HG03135 (cell line): ENCODE measurements around the gene MTHFR.

ENCODE experiments used
- ATAC-seq: cut with Tn5 transposase; IDR thresholded peaks from one replicate; pipeline ENCODE4 v1.9.1; 2021; ENCODE audit warnings: mild to moderate bottlenecking, moderate library complexity; ENCODE audit not compliant: unreplicated experiment

The MTHFR gene

DNA sequence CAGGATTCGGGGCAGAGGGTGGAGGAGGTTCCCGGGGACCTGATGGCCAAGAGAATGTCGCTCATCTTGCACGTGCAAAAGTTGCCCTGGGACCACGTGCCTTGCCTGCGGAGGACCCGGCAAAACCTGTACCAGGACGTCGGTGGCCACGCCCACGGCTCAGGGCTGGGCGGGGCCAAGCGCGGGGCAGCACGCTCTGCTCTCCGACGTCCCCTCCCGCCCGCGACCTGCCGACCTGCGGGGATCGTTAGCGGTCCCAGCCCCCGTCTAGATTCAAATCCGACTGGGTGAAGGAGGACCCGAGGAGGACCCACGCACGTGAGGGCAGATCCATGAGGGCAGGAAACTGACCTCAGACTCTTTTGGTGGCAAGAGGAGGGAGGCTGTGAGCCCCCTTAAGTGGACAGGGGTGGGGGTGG, 43.8 kb downstream of the MTHFR start, which contains the start of gene C1orf167:
Gene C1orf167, plus strand, starts transcription at position 206 of the 419 bp plus-strand sequence. CDS start 2,208 bp downstream, outside the sequence.
- no peak for ATAC-seq

GRCh38 chr1:11761285-11761684, 44.5 kb downstream of the MTHFR start:
- ATAC-seq, result no peak

DNA sequence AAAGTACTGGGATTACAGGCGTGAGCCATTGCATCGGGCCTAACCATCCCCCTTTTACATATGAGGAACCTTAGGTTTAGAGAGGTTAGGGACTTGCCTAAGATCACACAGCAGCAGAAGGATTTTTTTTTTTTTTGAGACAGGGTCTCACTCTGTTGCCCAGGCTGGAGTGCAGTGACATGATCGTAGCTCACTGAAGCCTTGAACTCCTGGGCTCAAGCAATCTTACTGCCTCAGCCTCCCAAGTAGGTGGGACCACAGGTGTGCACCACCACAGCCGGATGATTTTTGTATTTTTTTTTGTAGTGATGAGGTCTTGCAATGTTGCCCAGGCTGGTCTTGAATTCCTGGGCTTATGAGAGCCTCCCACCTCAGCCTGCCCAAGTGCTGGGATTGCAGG, 46.0 kb downstream of the MTHFR start:
- no peak for ATAC-seq

- no peak for ATAC-seq
These were observed 48.7 kb downstream of the MTHFR start for GRCh38 chr1:11757047-11757446.

GRCh38 chr1:11753555-11754208, 52.1 kb downstream of the MTHFR start:
- ATAC-seq, result no peak

DNA sequence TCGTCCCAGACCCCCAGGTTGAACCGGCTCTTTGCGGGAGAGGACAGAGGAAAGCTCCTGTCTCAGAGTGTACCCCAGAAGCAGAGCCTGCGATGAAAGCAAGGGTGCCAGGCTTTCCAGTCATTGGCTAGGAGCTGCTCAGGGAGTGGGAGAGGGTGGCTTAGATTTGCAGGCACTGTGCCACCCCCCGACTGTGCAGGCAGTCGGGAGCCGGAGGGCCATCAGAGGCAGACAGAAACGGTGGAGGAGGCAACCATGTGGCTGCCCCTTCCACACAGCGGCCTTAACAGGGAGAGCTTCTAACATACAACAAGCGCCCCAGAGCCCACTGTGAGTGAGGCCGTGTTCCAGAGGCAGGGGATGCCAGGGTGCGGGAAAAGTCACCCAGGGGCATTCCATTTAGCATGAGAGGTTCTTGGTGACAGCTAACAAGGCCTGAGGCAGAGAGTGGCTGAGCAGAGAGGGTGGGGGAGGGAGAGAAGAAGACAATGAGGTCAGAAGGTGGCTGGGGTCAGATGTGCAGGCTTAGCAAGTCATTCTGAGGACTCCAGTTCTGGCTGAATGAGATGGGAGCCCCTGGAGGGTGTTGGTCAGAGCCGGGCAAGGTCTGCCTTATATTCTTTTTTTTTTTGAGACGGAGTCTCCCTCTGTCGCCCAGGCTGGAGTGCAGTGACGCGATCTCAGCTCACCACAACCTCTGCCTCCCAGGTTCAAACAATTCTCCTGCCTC, 53.2 kb downstream of the MTHFR start:
- no peak for ATAC-seq

GRCh38 chr1:11751087-11751486, 54.7 kb downstream of the MTHFR start:
- no peak for ATAC-seq

GRCh38 chr1:11749996-11750395, 55.8 kb downstream of the MTHFR start:
- ATAC-seq, result no peak

GRCh38 chr1:11749203-11749689, 56.5 kb downstream of the MTHFR start:
- no peak for ATAC-seq

- no peak for ATAC-seq
These were observed 57.2 kb downstream of the MTHFR start for GRCh38 chr1:11748294-11749202.

GRCh38 chr1:11746795-11747487, 58.8 kb downstream of the MTHFR start:
- ATAC-seq, result no peak

DNA sequence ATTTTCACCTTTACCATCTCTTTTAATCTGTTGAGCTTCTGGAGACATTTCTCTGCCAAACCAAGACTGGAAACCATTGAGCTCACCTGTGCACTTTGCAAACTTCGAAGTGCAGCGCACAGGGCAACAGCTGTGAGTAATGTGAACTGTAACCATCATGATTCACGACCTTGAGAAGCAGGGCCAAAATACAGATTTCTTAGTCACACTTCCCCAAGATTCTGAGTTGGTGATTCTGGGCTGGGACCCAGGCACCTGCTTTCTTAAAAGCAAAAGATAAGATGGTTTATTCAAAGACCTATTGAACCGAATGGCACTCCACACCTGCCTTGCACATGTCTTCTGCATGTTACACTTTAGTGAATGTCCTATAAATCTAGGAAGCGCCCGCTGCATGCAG, 59.7 kb downstream of the MTHFR start:
- ATAC-seq, result no peak

DNA sequence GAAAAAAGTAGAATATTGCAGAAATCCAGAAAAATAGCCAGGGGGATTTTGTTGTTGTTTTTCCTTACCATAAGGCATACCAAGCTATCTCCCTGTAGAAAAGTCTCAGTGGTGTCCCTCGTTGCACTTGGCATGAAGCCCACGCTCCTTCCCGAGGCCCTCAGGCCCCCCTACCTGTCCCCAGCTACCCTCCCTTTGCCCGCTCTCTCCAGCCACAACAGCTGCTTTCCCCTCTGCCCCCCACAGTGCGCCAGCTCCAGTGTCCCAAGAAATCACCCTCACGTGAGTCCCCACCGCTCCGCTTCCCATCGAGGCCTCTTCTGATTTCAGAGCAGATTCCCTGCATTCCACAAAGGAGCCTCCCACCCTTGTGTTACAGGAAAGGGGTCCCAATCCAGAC, 61.5 kb downstream of the MTHFR start:
- no peak for ATAC-seq

DNA sequence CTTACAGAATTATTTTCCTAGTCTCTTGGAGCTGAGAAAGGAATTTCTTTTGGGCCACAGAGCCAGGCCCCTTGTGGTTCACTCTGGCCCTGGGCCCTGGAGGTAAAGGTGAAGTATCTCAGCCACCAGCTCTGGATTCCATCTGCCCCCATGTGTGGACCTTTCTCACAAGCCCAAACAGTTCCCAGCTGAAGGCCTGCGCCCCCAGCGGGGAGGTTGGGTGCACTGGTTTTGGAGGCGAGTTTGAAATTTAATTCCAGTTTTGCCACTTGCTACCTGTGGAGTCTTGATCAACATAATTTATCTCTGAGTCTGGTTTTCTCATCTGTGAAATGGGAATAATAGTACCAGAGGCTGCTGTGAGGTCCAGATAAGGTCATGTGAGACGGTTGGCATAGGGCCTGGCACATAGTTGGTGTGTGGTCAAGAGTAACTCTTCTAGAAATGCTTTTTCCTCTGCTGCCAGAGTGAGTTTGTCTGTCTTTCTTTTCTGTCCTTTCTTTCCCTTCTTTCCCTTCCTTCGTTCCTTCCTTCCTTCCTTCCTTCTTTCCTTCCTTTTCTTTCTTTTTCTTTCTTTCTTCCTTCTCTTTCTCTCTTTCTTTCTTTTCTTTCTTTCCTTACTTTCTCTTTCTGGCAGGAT, 63.7 kb downstream of the MTHFR start:
- ATAC-seq, result no peak

- no peak for ATAC-seq
These were observed 64.3 kb downstream of the MTHFR start for GRCh38 chr1:11741482-11741881.

DNA sequence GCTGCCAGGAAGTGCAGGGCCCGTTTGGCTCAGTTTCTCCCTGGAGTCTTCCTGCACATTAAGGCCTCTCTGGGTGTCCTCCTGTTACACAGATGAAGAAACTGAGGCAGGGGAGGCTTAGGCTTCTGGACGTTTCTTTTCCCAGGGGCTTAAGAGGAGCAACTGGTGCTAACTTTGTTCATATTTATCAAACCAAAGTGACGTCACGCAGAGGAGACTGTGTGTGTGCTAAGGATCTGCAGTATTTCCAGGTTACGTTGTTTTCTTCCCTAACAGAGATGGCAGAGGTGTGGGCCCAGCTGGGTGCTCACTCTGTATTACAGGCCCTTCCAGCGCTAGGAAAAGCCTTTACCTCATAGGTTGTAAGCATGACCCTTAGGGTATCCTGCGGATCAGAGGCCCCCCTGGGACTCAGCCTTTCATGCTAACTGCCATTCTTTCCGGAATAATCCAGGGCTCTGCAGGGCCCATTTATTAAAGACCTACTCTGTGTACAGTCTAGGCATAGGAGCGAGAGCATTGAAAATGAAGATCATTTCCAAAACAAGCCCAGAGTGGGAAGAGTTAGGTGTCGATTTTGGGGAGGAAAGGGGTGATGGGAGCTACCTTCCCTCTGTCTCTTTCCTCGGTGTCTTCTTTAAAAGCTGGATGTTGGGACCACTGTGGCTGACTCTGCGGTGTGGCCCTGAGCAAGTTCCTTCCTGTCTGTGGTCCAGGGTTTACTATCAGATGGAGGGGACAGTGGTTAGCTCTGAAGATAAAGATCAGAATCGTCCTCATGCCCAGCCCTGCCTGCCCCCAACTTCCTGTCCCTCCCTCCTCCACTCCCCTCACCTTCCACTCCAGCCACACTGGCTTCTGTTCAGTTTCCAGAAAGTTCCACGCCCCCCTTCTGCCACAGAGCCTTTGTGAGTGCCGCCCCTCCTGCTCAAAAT, 65.2 kb downstream of the MTHFR start:
- ATAC-seq, result no peak

GRCh38 chr1:11738783-11739182, 67.0 kb downstream of the MTHFR start:
- no peak for ATAC-seq

GRCh38 chr1:11738096-11738495, 67.7 kb downstream of the MTHFR start:
- no peak for ATAC-seq
